Nephron (organoid): ENCODE data around the gene USP17L28.
"Not testable (repeated sequence)": the region's sequence is repeated elsewhere in the genome, so short reads cannot be mapped to it uniquely, and the experiment has no call there.

Experiments used
- H3K27ac Mint-ChIP-seq, 3 experiments: 2 replicates each; pipeline ENCODE4 v1.8.0; 2020; ENCODE audit warnings: mixed read lengths in 3 of 3, mild to moderate bottlenecking in 2 of 3, moderate library complexity in 1 of 3
- H3K27me3 Mint-ChIP-seq: 2 replicates; pipeline ENCODE4 v1.8.0; 2021; ENCODE audit warnings: low read depth, mild to moderate bottlenecking, moderate library complexity, mixed read lengths
- H3K36me3 Mint-ChIP-seq: 2 replicates; pipeline ENCODE4 v1.8.0; 2020; ENCODE audit warnings: low read depth, mixed read lengths
- H3K4me1 Mint-ChIP-seq: 2 replicates; pipeline ENCODE4 v1.8.0; 2020; ENCODE audit warnings: mixed read lengths
- H3K4me3 Mint-ChIP-seq, 3 experiments: 2 replicates each; pipeline ENCODE4 v1.8.0; 2020; ENCODE audit warnings: mild to moderate bottlenecking in 3 of 3, mixed read lengths in 3 of 3, moderate library complexity in 2 of 3
- H3K9me3 Mint-ChIP-seq: 2 replicates; pipeline ENCODE4 v1.8.0; 2020; ENCODE audit warnings: mixed read lengths

The USP17L28 gene

GRCh38 chr4:9348593-9348992 lies at the start of gene USP17L28:
Gene USP17L28 (plus strand): TSS chr4:9348893. CDS start chr4:9348893, 0 bp downstream.
- not testable (repeated sequence) for H3K4me3 Mint-ChIP-seq, H3K27ac Mint-ChIP-seq, H3K4me1 Mint-ChIP-seq, H3K36me3 Mint-ChIP-seq, H3K27me3 Mint-ChIP-seq, H3K9me3 Mint-ChIP-seq

- H3K27me3 Mint-ChIP-seq, H3K36me3 Mint-ChIP-seq, H3K4me1 Mint-ChIP-seq, H3K4me3 Mint-ChIP-seq, H3K27ac Mint-ChIP-seq, H3K9me3 Mint-ChIP-seq: not testable (repeated sequence)
These were observed 24.5 kb upstream of the USP17L28 start for GRCh38 chr4:9324191-9324590.

DNA sequence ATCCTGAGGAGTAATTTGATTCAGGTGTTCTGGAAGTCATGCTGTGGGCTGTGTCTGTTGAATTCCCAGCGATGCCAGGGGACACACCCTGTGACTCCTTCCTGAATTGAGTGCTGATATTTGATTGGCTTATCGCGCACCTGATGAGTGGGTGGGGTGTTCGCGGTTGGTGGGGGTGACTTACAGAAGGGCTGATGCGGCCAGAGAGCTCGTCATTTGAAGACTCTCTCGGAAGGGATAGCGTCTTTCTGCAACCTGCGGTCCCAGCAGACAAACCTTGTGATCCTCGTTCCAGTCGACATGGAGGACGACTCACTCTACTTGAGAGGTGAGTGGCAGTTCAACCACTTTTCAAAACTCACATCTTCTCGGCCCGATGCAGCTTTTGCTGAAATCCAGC lies 23.8 kb upstream of the USP17L28 start, which contains the start of gene USP17L24:
Gene USP17L24, plus strand, starts transcription at position 301 of the 400 bp plus-strand sequence. Its CDS starts 0 bp downstream, at position 301.
- H3K36me3 Mint-ChIP-seq, H3K27me3 Mint-ChIP-seq, H3K4me3 Mint-ChIP-seq, H3K9me3 Mint-ChIP-seq, H3K27ac Mint-ChIP-seq, H3K4me1 Mint-ChIP-seq: not testable (repeated sequence)

DNA sequence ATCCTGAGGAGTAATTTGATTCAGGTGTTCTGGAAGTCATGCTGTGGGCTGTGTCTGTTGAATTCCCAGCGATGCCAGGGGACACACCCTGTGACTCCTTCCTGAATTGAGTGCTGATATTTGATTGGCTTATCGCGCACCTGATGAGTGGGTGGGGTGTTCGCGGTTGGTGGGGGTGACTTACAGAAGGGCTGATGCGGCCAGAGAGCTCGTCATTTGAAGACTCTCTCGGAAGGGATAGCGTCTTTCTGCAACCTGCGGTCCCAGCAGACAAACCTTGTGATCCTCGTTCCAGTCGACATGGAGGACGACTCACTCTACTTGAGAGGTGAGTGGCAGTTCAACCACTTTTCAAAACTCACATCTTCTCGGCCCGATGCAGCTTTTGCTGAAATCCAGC lies 19.1 kb upstream of the USP17L28 start, which contains the start of gene USP17L25:
Gene USP17L25, plus strand, starts transcription at position 301 of the 400 bp plus-strand sequence. Its CDS starts 0 bp downstream, at position 301.
- H3K36me3 Mint-ChIP-seq, H3K27me3 Mint-ChIP-seq, H3K9me3 Mint-ChIP-seq, H3K27ac Mint-ChIP-seq, H3K4me3 Mint-ChIP-seq, H3K4me1 Mint-ChIP-seq: not testable (repeated sequence)

DNA sequence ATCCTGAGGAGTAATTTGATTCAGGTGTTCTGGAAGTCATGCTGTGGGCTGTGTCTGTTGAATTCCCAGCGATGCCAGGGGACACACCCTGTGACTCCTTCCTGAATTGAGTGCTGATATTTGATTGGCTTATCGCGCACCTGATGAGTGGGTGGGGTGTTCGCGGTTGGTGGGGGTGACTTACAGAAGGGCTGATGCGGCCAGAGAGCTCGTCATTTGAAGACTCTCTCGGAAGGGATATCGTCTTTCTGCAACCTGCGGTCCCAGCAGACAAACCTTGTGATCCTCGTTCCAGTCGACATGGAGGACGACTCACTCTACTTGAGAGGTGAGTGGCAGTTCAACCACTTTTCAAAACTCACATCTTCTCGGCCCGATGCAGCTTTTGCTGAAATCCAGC lies 14.3 kb upstream of the USP17L28 start, which contains the start of gene USP17L26:
Gene USP17L26, plus strand, starts transcription at position 301 of the 400 bp plus-strand sequence. Its CDS starts 0 bp downstream, at position 301.
- not testable (repeated sequence) for H3K4me1 Mint-ChIP-seq, H3K36me3 Mint-ChIP-seq, H3K27ac Mint-ChIP-seq, H3K4me3 Mint-ChIP-seq, H3K9me3 Mint-ChIP-seq, H3K27me3 Mint-ChIP-seq

GRCh38 chr4:9339103-9339502 lies 9.6 kb upstream of the USP17L28 start, which contains the start of gene USP17L5:
Gene USP17L5 (plus strand): TSS chr4:9339403. CDS start chr4:9339403, 0 bp downstream.
- H3K9me3 Mint-ChIP-seq, H3K27me3 Mint-ChIP-seq, H3K36me3 Mint-ChIP-seq, H3K4me3 Mint-ChIP-seq, H3K27ac Mint-ChIP-seq, H3K4me1 Mint-ChIP-seq: not testable (repeated sequence)

- H3K27ac Mint-ChIP-seq, H3K4me1 Mint-ChIP-seq, H3K4me3 Mint-ChIP-seq, H3K9me3 Mint-ChIP-seq, H3K36me3 Mint-ChIP-seq, H3K27me3 Mint-ChIP-seq: not testable (repeated sequence)
These were observed 4.8 kb upstream of the USP17L28 start, which contains the start of gene USP17L27 for GRCh38 chr4:9343848-9344247. Gene USP17L27 (plus strand): TSS chr4:9344148. CDS start chr4:9344148, 0 bp downstream.

DNA sequence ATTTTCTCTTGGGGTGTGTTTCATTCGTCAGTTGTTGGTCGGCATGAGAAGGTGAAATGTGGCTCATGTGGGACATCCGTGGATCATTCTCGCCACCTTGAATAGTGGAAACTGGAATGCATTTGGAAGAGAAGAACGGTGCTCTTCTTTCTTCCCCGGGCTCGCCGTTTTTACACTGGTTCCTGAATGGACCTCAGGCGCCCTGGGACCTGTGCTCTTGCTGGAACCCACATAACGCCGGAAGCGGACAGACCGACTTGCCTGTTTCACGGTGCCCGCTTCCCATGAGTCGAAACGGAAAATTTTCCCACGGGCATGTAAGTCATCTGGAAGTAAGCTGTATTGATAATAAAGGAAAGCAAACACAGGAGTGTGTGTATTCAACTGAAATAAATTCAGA lies 2.2 kb downstream of the USP17L28 start:
- not testable (repeated sequence) for H3K9me3 Mint-ChIP-seq

GRCh38 chr4:9353338-9353737 lies 4.6 kb downstream of the USP17L28 start, which contains the start of gene USP17L29:
Gene USP17L29 (plus strand): TSS chr4:9353638. CDS start chr4:9353638, 0 bp downstream.
- not testable (repeated sequence) for H3K27me3 Mint-ChIP-seq

More for the DNA sequence above, 2.2 kb downstream of the USP17L28 start:
- H3K4me1 Mint-ChIP-seq, H3K4me3 Mint-ChIP-seq, H3K36me3 Mint-ChIP-seq, H3K27ac Mint-ChIP-seq, H3K27me3 Mint-ChIP-seq: not testable (repeated sequence)

DNA sequence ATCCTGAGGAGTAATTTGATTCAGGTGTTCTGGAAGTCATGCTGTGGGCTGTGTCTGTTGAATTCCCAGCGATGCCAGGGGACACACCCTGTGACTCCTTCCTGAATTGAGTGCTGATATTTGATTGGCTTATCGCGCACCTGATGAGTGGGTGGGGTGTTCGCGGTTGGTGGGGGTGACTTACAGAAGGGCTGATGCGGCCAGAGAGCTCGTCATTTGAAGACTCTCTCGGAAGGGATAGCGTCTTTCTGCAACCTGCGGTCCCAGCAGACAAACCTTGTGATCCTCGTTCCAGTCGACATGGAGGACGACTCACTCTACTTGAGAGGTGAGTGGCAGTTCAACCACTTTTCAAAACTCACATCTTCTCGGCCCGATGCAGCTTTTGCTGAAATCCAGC lies 14.1 kb downstream of the USP17L28 start, which contains the start of gene USP17L30:
Gene USP17L30, plus strand, starts transcription at position 301 of the 400 bp plus-strand sequence. Its CDS starts 0 bp downstream, at position 301.
- not testable (repeated sequence) for H3K27me3 Mint-ChIP-seq, H3K27ac Mint-ChIP-seq, H3K4me1 Mint-ChIP-seq, H3K36me3 Mint-ChIP-seq, H3K4me3 Mint-ChIP-seq, H3K9me3 Mint-ChIP-seq

More at GRCh38 chr4:9353338-9353737, 4.6 kb downstream of the USP17L28 start, which contains the start of gene USP17L29:
- H3K27ac Mint-ChIP-seq, H3K4me3 Mint-ChIP-seq, H3K9me3 Mint-ChIP-seq, H3K36me3 Mint-ChIP-seq, H3K4me1 Mint-ChIP-seq: not testable (repeated sequence)

- not testable (repeated sequence) for H3K4me1 Mint-ChIP-seq, H3K27ac Mint-ChIP-seq, H3K36me3 Mint-ChIP-seq, H3K27me3 Mint-ChIP-seq, H3K9me3 Mint-ChIP-seq
- peak overlapping the region in 2 of 3 experiments; percentile 34 for H3K4me3 Mint-ChIP-seq
These were observed 31.2 kb downstream of the USP17L28 start for GRCh38 chr4:9379881-9380280.
